CD8-positive, alpha-beta memory T cell (primary cell): ENCODE measurements around the gene ZMIZ1. TPM values are rescaled to one million over a fixed set of nuclear protein-coding genes. Genes with fewer than 3 reads are reported as not detected.

Source experiments
- CTCF ChIA-PET: fragments of 350-600 bp; sonication (Branson Sonifier 250); formaldehyde crosslinking; loops from one replicate; lab custom pipeline; 2021; ENCODE audit warnings: antibody characterized with exemption; lab: Charles Lee
- POLR2A ChIA-PET: fragments of 350-600 bp; sonication (Branson Sonifier 250); formaldehyde crosslinking; loops from one replicate; lab custom pipeline; 2021; ENCODE audit warnings: antibody characterized with exemption; lab: Charles Lee
- DNase-seq, 5 donors: peaks; one replicate each; pipeline versions ENCODE4 v3.0.0 to v3.0.0-alpha.2; 2020 to 2022; ENCODE audit warnings: mixed read lengths in 1 of 5
- H3K27ac ChIP-seq: one replicate; pipeline ENCODE4 v1.7.0; 2013; ENCODE audit warnings: low read depth, mild to moderate bottlenecking, low read length, moderate library complexity
- H3K27me3 ChIP-seq: 2 replicates; pipeline ENCODE4 v1.7.0; 2013; ENCODE audit warnings: low read length, mild to moderate bottlenecking; ENCODE audit not compliant: insufficient read depth, poor library complexity, severe bottlenecking
- H3K36me3 ChIP-seq: 2 replicates; pipeline ENCODE4 v1.7.0; 2013; ENCODE audit warnings: mild to moderate bottlenecking, low read length, moderate library complexity; ENCODE audit not compliant: insufficient read depth
- H3K4me1 ChIP-seq: 2 replicates; pipeline ENCODE4 v1.7.0; 2013; ENCODE audit warnings: mild to moderate bottlenecking, low read length, moderate library complexity; ENCODE audit not compliant: insufficient read depth
- H3K4me3 ChIP-seq: 2 replicates; pipeline ENCODE4 v1.7.0; 2013; ENCODE audit warnings: mild to moderate bottlenecking, low read length
- H3K9me3 ChIP-seq: 2 replicates; pipeline ENCODE4 v1.7.0; 2013; ENCODE audit warnings: mild to moderate bottlenecking, low read length
- H3K27ac Mint-ChIP-seq, 8 donors: one replicate each; pipeline ENCODE4 v1.8.0; 2020 to 2021; ENCODE audit warnings: mixed read lengths in 8 of 8, mild to moderate bottlenecking in 6 of 8, inconsistent platforms in 3 of 8, moderate library complexity in 3 of 8
- H3K27me3 Mint-ChIP-seq, 2 donors: one replicate each; pipeline ENCODE4 v1.8.0; 2020 to 2021; ENCODE audit warnings: mixed read lengths in 2 of 2, mild to moderate bottlenecking in 1 of 2, moderate library complexity in 1 of 2
- H3K36me3 Mint-ChIP-seq, 3 donors: one replicate each; pipeline ENCODE4 v1.8.0; 2020 to 2021; ENCODE audit warnings: mixed read lengths in 3 of 3, inconsistent platforms in 1 of 3, mild to moderate bottlenecking in 1 of 3
- H3K4me1 Mint-ChIP-seq, 3 donors: one replicate each; pipeline ENCODE4 v1.8.0; 2020 to 2021; ENCODE audit warnings: mixed read lengths in 3 of 3, inconsistent platforms in 1 of 3, mild to moderate bottlenecking in 1 of 3
- H3K4me3 Mint-ChIP-seq, 7 donors: one replicate each; pipeline ENCODE4 v1.8.0; 2020 to 2021; ENCODE audit warnings: mixed read lengths in 7 of 7, mild to moderate bottlenecking in 6 of 7, moderate library complexity in 4 of 7, inconsistent platforms in 2 of 7
- H3K9me3 Mint-ChIP-seq, 5 donors: one replicate each; pipeline ENCODE4 v1.8.0; 2020 to 2022; ENCODE audit warnings: mixed read lengths in 5 of 5, mild to moderate bottlenecking in 3 of 5, moderate library complexity in 2 of 5, inconsistent platforms in 1 of 5
- polyA plus RNA-seq: library from polyadenylated mRNA; unstranded; fragments of 300-500 nt; fragmentation: Illumina TruSeq; gene quantifications from one replicate; pipeline ENCODE4 v1.2.3, GENCODE V29; 2021
- total RNA-seq, 2 experiments: library from RNA; stranded (reverse); gene quantifications; one replicate each; pipeline ENCODE4 v1.2.3, GENCODE V29; 2021

The ZMIZ1 gene
- total and polyA plus RNA-seq, 3 experiments from 2014 or later = 8.0 to 36.3 (median 34.7) TPM

- Mint-ChIP-seq H3K36me3 (peaks cover 0 to 11% (median 4%) of the 10 kb centered on the region in 3 donors), H3K9me3 (no peaks in the 10 kb centered on the region), H3K27me3 (no peaks in the 10 kb centered on the region), H3K4me3 (no peak overlapping the region), H3K27ac (peak overlapping the region in 4 of 8 donors; percentile 49 to 88 (median 64)), H3K4me1 (peaks cover 19 to 56% (median 30%) of the 10 kb centered on the region in 3 donors)
- Histone ChIP-seq H3K27me3 (no peaks in the 10 kb centered on the region), H3K9me3 (no peaks in the 10 kb centered on the region), H3K36me3 (no peaks in the 10 kb centered on the region), H3K27ac (no peak overlapping the region), H3K4me3 (no peak overlapping the region), H3K4me1 (peaks cover 10% of the 10 kb centered on the region)
- CTCF ChIA-PET = interaction anchor here (1.1 kb wide), 1 partner anchor 12 kb away, joined by 3 read pairs; no protein-coding TSS in a partner anchor
- DNase-seq = no peak
- POLR2A ChIA-PET = no interaction called here
These were observed 43.3 kb downstream of the ZMIZ1 start for GRCh38 chr10:79111846-79112614.

GRCh38 chr10:79112881-79113431 is 44.2 kb downstream of the ZMIZ1 start:
- H3K27me3 ChIP-seq = no peaks in the 10 kb centered on the region
- no peaks in the 10 kb centered on the region for H3K9me3 Mint-ChIP-seq
- peak overlapping the region in 1 of 8 donors; percentile 68 for H3K27ac Mint-ChIP-seq
- H3K4me3 ChIP-seq = no peak overlapping the region
- ChIA-PET POLR2A (no interaction called here), CTCF (interaction anchor here (1.5 kb wide), 1 partner anchor 9 kb away, joined by 3 read pairs; no protein-coding TSS in a partner anchor)
- H3K4me1 ChIP-seq = peaks cover 14% of the 10 kb centered on the region
- H3K9me3 ChIP-seq = no peaks in the 10 kb centered on the region
- no peak overlapping the region for H3K27ac ChIP-seq
- peaks cover 0 to 11% (median 4%) of the 10 kb centered on the region in 3 donors for H3K36me3 Mint-ChIP-seq
- H3K4me1 Mint-ChIP-seq = peaks cover 24 to 58% (median 33%) of the 10 kb centered on the region in 3 donors
- H3K27me3 Mint-ChIP-seq = no peaks in the 10 kb centered on the region
- H3K36me3 ChIP-seq = no peaks in the 10 kb centered on the region
- H3K4me3 Mint-ChIP-seq = no peak overlapping the region
- no peak for DNase-seq

- Mint-ChIP-seq H3K27me3 (no peaks in the 10 kb centered on the region), H3K9me3 (no peaks in the 10 kb centered on the region), H3K4me1 (peaks cover 24 to 58% (median 33%) of the 10 kb centered on the region in 3 donors), H3K27ac (peak overlapping the region in 2 of 8 donors; percentile 65 to 70), H3K4me3 (no peak overlapping the region), H3K36me3 (peaks cover 0 to 11% (median 4%) of the 10 kb centered on the region in 3 donors)
- no peak for DNase-seq
- Histone ChIP-seq H3K4me1 (peaks cover 14% of the 10 kb centered on the region), H3K27ac (no peak overlapping the region), H3K27me3 (no peaks in the 10 kb centered on the region), H3K36me3 (no peaks in the 10 kb centered on the region), H3K4me3 (no peak overlapping the region), H3K9me3 (no peaks in the 10 kb centered on the region)
- ChIA-PET CTCF (interaction anchor here (1.1 to 1.5 kb wide), 2 partner anchors 10 to 74 kb away, joined by 3 read pairs; no protein-coding TSS in a partner anchor), POLR2A (no interaction called here)
These were observed 45.1 kb downstream of the ZMIZ1 start for GRCh38 chr10:79113827-79114226.

GRCh38 chr10:79115302-79115701 is 46.5 kb downstream of the ZMIZ1 start:
- H3K27ac ChIP-seq = no peak overlapping the region
- peaks cover 5% of the 10 kb centered on the region for H3K36me3 ChIP-seq
- peaks cover 24 to 55% (median 36%) of the 10 kb centered on the region in 3 donors for H3K4me1 Mint-ChIP-seq
- no peaks in the 10 kb centered on the region for H3K9me3 Mint-ChIP-seq
- no peaks in the 10 kb centered on the region for H3K9me3 ChIP-seq
- peak overlapping the region in 6 of 8 donors; percentile 23 to 92 (median 70) for H3K27ac Mint-ChIP-seq
- peak overlapping the region in 2 of 7 donors; percentile 22 to 50 for H3K4me3 Mint-ChIP-seq
- H3K36me3 Mint-ChIP-seq = peaks cover 0 to 18% (median 7%) of the 10 kb centered on the region in 3 donors
- no peaks in the 10 kb centered on the region for H3K27me3 Mint-ChIP-seq
- no peak for DNase-seq
- ChIA-PET POLR2A (no interaction called here), CTCF (interaction anchor here (1.6 kb wide), 1 partner anchor 80 kb away, joined by 4 read pairs; no protein-coding TSS in a partner anchor)
- no peaks in the 10 kb centered on the region for H3K27me3 ChIP-seq
- H3K4me3 ChIP-seq = no peak overlapping the region
- peaks cover 14% of the 10 kb centered on the region for H3K4me1 ChIP-seq

- Mint-ChIP-seq H3K4me3 (peak overlapping the region in 4 of 7 donors; percentile 4 to 70 (median 57)), H3K36me3 (peaks cover 0 to 19% (median 7%) of the 10 kb centered on the region in 3 donors), H3K27ac (peak overlapping the region in 6 of 8 donors; percentile 20 to 74 (median 62)), H3K9me3 (no peaks in the 10 kb centered on the region), H3K27me3 (no peaks in the 10 kb centered on the region), H3K4me1 (peaks cover 24 to 52% (median 36%) of the 10 kb centered on the region in 3 donors)
- H3K4me3 ChIP-seq = no peak overlapping the region
- no peaks in the 10 kb centered on the region for H3K9me3 ChIP-seq
- DNase-seq = peak in 1 of 5 donors; percentile 12
- no peaks in the 10 kb centered on the region for H3K27me3 ChIP-seq
- no peak overlapping the region for H3K27ac ChIP-seq
- peaks cover 14% of the 10 kb centered on the region for H3K4me1 ChIP-seq
- ChIA-PET CTCF (no interaction called here), POLR2A (no interaction called here)
- H3K36me3 ChIP-seq = peaks cover 5% of the 10 kb centered on the region
These were observed 47.6 kb downstream of the ZMIZ1 start for GRCh38 chr10:79116368-79116767.

GRCh38 chr10:79116801-79117723 is 48.3 kb downstream of the ZMIZ1 start:
- H3K4me1 ChIP-seq = peaks cover 14% of the 10 kb centered on the region
- ChIA-PET POLR2A (no interaction called here), CTCF (no interaction called here)
- no peaks in the 10 kb centered on the region for H3K27me3 ChIP-seq
- Mint-ChIP-seq H3K4me1 (peaks cover 24 to 48% (median 36%) of the 10 kb centered on the region in 3 donors), H3K27me3 (no peaks in the 10 kb centered on the region), H3K9me3 (no peaks in the 10 kb centered on the region), H3K27ac (peak overlapping the region in 6 of 8 donors; percentile 16 to 74 (median 51)), H3K36me3 (peaks cover 0 to 17% (median 5%) of the 10 kb centered on the region in 3 donors), H3K4me3 (peak overlapping the region in 2 of 7 donors; percentile 64 to 70)
- H3K9me3 ChIP-seq = no peaks in the 10 kb centered on the region
- no peak overlapping the region for H3K27ac ChIP-seq
- no peak overlapping the region for H3K4me3 ChIP-seq
- peaks cover 5% of the 10 kb centered on the region for H3K36me3 ChIP-seq
- DNase-seq = no peak

GRCh38 chr10:79118286-79119202 is 49.8 kb downstream of the ZMIZ1 start:
- ChIA-PET POLR2A (no interaction called here), CTCF (no interaction called here)
- H3K27ac Mint-ChIP-seq = peak overlapping the region in 1 of 8 donors; percentile 17

More at GRCh38 chr10:79118286-79119202, 49.8 kb downstream of the ZMIZ1 start:
- no peak for DNase-seq
- peaks cover 14% of the 10 kb centered on the region for H3K4me1 ChIP-seq
- H3K9me3 ChIP-seq = no peaks in the 10 kb centered on the region
- Mint-ChIP-seq H3K9me3 (no peaks in the 10 kb centered on the region), H3K4me1 (peaks cover 24 to 37% (median 34%) of the 10 kb centered on the region in 3 donors), H3K4me3 (no peak overlapping the region), H3K36me3 (peaks cover 0 to 19% (median 5%) of the 10 kb centered on the region in 3 donors), H3K27me3 (no peaks in the 10 kb centered on the region)
- H3K36me3 ChIP-seq = peaks cover 5% of the 10 kb centered on the region
- no peak overlapping the region for H3K27ac ChIP-seq
- no peak overlapping the region for H3K4me3 ChIP-seq
- H3K27me3 ChIP-seq = no peaks in the 10 kb centered on the region
